ENCODE data around the gene CDH4. TPM values are rescaled to one million over a fixed set of nuclear protein-coding genes. Genes with fewer than 3 reads are reported as not detected.

CDH4 gene
- total and polyA plus RNA-seq, 2 of the 13 experiments (the other 11 are each of a cell fraction or from before 2014, with no cell fraction given): not detected

GRCh38 chr20:61627791-61628415 is 375.8 kb downstream of the CDH4 start:
- Histone ChIP-seq H4K20me1 (ENCODE audit: insufficient read depth, low read length) (peaks cover 5% of the 10 kb centered on the region; the same call in 1 of the 2 replicates), H3K4me1 (ENCODE audit: insufficient read depth, low read length) (no peaks in the 10 kb centered on the region), H3K9me3 (ENCODE audit: low read length) (no peaks in the 10 kb centered on the region), H3K27me3 (ENCODE audit: control insufficient read depth in 1 of 2, insufficient read depth in 2 of 2, low read length in 2 of 2) (peaks cover 42 to 78% of the 10 kb centered on the region in 2 experiments), H3K79me2 (ENCODE audit: insufficient read depth, low read length) (no peaks in the 10 kb centered on the region), H2AFZ (ENCODE audit: low read length) (no peak overlapping the region), H3K27ac (ENCODE audit: extremely low read length, insufficient read depth, low read length) (no peak overlapping the region), H3K9ac (ENCODE audit: insufficient read depth, low read depth, low read length) (no peak overlapping the region), H3K4me3 (replicated peaks in 1 of 3; ENCODE audit: insufficient read depth in 1 of 3, low read depth in 2 of 3, low read length in 3 of 3) (no peak overlapping the region), H3K4me2 (ENCODE audit: low read depth, low read length) (no peak overlapping the region), H3K36me3 (replicated peaks in 1 of 2; ENCODE audit: control insufficient read depth in 1 of 2, insufficient read depth in 2 of 2, low read length in 2 of 2) (no peaks in the 10 kb centered on the region)
- intact Hi-C loops (cut with micrococcal nuclease; ENCODE audit: unreplicated experiment): no loop called here
- TF ChIP-seq XRCC5 (optimal IDR thresholded peaks at IDR 0.05; ENCODE audit: low read length): no peak
- 8% methylated on average over 23 of the region's 27 CpGs for WGBS (ENCODE audit: low lambda C conversion rate)
- no TSS peak for BruUV-seq (replicated peaks)
- ATAC-seq: no peak
- CTCF ChIA-PET (ENCODE audit: low intra/inter-chr PET ratio, low total read pairs): no interaction called here
- in situ Hi-C loops (cut with HindIII; ENCODE audit: extremely low pct_ligation_motif_present, low pct_unique_long_range_greater_than_20kb): no loop called here
- POLR2A ChIA-PET: no interaction called here
- FAIRE-seq: no peak
- DNase-seq (ENCODE audit: low spot score): no peak

- H3K27ac ChIP-seq (ENCODE audit: extremely low read length, insufficient read depth, low read length): no peak overlapping the region
- H3K9me3 ChIP-seq (ENCODE audit: low read length): no peaks in the 10 kb centered on the region
- no peak for FAIRE-seq
- no peak overlapping the region for H3K4me2 ChIP-seq (ENCODE audit: low read depth, low read length)
- peaks cover 42 to 75% of the 10 kb centered on the region in 2 experiments; a peak in 4 of 5 replicates for H3K27me3 ChIP-seq (ENCODE audit: control insufficient read depth in 1 of 2, insufficient read depth in 2 of 2, low read length in 2 of 2)
- TF ChIP-seq ZKSCAN5 (CRISPR knock-in tag; IDR thresholded peaks at IDR 0.05): no peak
- peak; percentile 78; the same call in 1 of the 2 replicates for TF ChIP-seq EZH2 (conservative IDR thresholded peaks at IDR 0.05; ENCODE audit: low read depth, low read length)
- ChIA-PET CTCF (ENCODE audit: low intra/inter-chr PET ratio, low total read pairs) (no interaction called here), POLR2A (no interaction called here)
- H3K36me3 ChIP-seq (replicated peaks in 1 of 2; ENCODE audit: control insufficient read depth in 1 of 2, insufficient read depth in 2 of 2, low read length in 2 of 2): no peaks in the 10 kb centered on the region
- in situ Hi-C loops (cut with HindIII; ENCODE audit: extremely low pct_ligation_motif_present, low pct_unique_long_range_greater_than_20kb): no loop called here
- H3K9ac ChIP-seq (ENCODE audit: insufficient read depth, low read depth, low read length): no peak overlapping the region
- BruUV-seq (replicated peaks): no TSS peak
- no peaks in the 10 kb centered on the region for H3K4me1 ChIP-seq (ENCODE audit: insufficient read depth, low read length)
- no peak for DNase-seq (ENCODE audit: low spot score)
- no peak overlapping the region for H3K4me3 ChIP-seq (replicated peaks in 1 of 3; ENCODE audit: insufficient read depth in 1 of 3, low read depth in 2 of 3, low read length in 3 of 3)
- H4K20me1 ChIP-seq (ENCODE audit: insufficient read depth, low read length): peaks cover 5% of the 10 kb centered on the region; the same call in 1 of the 2 replicates
- ATAC-seq: no peak
- H3K79me2 ChIP-seq (ENCODE audit: insufficient read depth, low read length): no peaks in the 10 kb centered on the region
- intact Hi-C loops (cut with micrococcal nuclease; ENCODE audit: unreplicated experiment): no loop called here
- no peak overlapping the region for H2AFZ ChIP-seq (ENCODE audit: low read length)
- WGBS (ENCODE audit: low lambda C conversion rate): 3% methylated on average over 10 of the region's 10 CpGs
Measured at GRCh38 chr20:61628480-61628879, 376.4 kb downstream of the CDH4 start.

Measured in HepG2 (cell line).